ENCODE results near the gene MYH7.
A peak's percentile ranks its signal among the peaks of the same experiment; 100 is the strongest.

MYH7 gene

DNA sequence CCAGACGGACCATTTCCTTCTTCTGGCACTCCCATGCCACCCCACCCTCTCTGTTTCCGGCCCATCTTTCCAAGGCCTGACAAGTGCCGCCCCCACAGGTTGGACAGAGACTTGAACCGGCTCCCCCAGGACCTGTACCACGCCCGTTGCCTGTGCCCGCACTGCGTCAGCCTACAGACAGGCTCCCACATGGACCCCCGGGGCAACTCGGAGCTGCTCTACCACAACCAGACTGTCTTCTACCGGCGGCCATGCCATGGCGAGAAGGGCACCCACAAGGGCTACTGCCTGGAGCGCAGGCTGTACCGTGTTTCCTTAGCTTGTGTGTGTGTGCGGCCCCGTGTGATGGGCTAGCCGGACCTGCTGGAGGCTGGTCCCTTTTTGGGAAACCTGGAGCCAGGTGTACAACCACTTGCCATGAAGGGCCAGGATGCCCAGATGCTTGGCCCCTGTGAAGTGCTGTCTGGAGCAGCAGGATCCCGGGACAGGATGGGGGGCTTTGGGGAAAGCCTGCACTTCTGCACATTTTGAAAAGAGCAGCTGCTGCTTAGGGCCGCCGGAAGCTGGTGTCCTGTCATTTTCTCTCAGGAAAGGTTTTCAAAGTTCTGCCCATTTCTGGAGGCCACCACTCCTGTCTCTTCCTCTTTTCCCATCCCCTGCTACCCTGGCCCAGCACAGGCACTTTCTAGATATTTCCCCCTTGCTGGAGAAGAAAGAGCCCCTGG, 59.8 kb downstream of the MYH7 start:
- no peak overlapping the region for H3K27ac ChIP-seq (ENCODE audit: low read depth, low read length)
- peaks cover 0 to 7% (median 0%) of the 10 kb centered on the region in 5 donors for H3K4me1 ChIP-seq (ENCODE audit: control insufficient read depth in 5 of 5, insufficient read depth in 5 of 5, low read length in 5 of 5)

DNA sequence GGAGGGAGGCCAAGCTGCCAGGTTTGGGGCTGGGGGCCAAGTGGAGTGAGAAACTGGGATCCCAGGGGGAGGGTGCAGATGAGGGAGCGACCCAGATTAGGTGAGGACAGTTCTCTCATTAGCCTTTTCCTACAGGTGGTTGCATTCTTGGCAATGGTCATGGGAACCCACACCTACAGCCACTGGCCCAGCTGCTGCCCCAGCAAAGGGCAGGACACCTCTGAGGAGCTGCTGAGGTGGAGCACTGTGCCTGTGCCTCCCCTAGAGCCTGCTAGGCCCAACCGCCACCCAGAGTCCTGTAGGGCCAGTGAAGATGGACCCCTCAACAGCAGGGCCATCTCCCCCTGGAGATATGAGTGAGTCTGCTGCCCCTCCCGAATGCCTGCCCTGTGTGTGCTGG, 62.4 kb downstream of the MYH7 start:
- H3K4me1 ChIP-seq (ENCODE audit: control insufficient read depth in 5 of 5, insufficient read depth in 5 of 5, low read length in 5 of 5), result peaks cover 0 to 7% (median 0%) of the 10 kb centered on the region in 5 donors
- H3K9me3 ChIP-seq (ENCODE audit: control insufficient read depth in 5 of 5, low read length in 5 of 5), result no peaks in the 10 kb centered on the region
- H3K9ac ChIP-seq (ENCODE audit: low read length in 5 of 5), result no peak overlapping the region
- no peaks in the 10 kb centered on the region for H3K36me3 ChIP-seq (ENCODE audit: control insufficient read depth in 5 of 5, insufficient read depth in 5 of 5, low read length in 5 of 5)
- H3K4me3 ChIP-seq (ENCODE audit: low read depth in 1 of 5, low read length in 5 of 5), result no peak overlapping the region
- peaks cover 4 to 28% (median 15%) of the 10 kb centered on the region in 5 donors for H3K27me3 ChIP-seq (ENCODE audit: control insufficient read depth in 5 of 5, insufficient read depth in 4 of 5, low read length in 5 of 5)
- H3K27ac ChIP-seq (ENCODE audit: low read depth, low read length), result no peak overlapping the region

More for the DNA sequence above, 59.8 kb downstream of the MYH7 start:
- Histone ChIP-seq H3K9ac (ENCODE audit: low read length in 5 of 5) (no peak overlapping the region), H3K27me3 (ENCODE audit: control insufficient read depth in 5 of 5, insufficient read depth in 4 of 5, low read length in 5 of 5) (peaks cover 14 to 36% (median 20%) of the 10 kb centered on the region in 5 donors), H3K36me3 (ENCODE audit: control insufficient read depth in 5 of 5, insufficient read depth in 5 of 5, low read length in 5 of 5) (no peaks in the 10 kb centered on the region), H3K4me3 (ENCODE audit: low read depth in 1 of 5, low read length in 5 of 5) (no peak overlapping the region), H3K9me3 (ENCODE audit: control insufficient read depth in 5 of 5, low read length in 5 of 5) (no peaks in the 10 kb centered on the region)

DNA sequence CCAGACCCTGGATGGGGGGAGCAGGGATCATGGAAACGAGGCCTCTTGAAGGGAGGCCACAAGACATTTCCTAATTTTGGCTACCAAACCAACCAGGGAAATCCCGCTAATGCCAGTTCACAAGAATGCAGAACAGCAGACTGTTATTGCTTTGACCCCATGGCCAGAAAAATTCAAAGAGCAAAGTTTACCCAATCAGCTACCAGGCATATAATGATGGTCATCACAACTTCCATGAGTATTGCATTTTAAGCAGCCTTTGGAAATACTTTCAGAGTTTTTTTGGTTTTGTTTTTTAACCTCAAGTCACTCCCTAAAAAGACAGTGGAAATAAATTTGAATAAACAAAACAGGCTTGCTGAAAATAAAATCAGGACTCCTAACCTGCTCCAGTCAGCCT, 63.0 kb downstream of the MYH7 start, which contains the start of gene IL25:
TSS of gene IL25 (plus strand) at position 301 of the 400 bp plus-strand sequence.
- no peak within 1 kb of the TSS for H3K9ac ChIP-seq (ENCODE audit: low read length in 5 of 5)

DNA sequence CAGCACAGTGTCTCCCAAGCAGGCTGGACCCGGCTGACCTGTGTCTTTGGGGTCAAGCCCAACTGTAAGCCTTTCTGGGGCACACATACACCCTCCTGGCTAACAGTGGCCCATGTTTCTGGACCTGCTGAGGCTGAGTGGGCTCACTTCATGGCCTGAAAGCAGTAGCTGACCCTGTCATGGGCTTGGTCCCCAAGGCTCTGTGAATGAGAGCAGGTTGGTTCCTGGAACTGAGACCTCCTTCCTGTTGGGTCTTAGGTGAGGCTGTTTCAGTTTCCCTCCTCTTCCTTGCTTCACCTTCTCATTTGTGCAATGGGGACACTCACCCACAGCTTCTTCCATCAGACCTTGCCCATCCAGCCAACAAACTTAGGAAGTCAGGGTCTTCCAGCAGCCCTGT, 63.6 kb downstream of the MYH7 start:
- Histone ChIP-seq H3K27me3 (ENCODE audit: control insufficient read depth in 5 of 5, insufficient read depth in 4 of 5, low read length in 5 of 5) (peaks cover 0 to 30% (median 13%) of the 10 kb centered on the region in 5 donors), H3K9me3 (ENCODE audit: control insufficient read depth in 5 of 5, low read length in 5 of 5) (no peaks in the 10 kb centered on the region), H3K36me3 (ENCODE audit: control insufficient read depth in 5 of 5, insufficient read depth in 5 of 5, low read length in 5 of 5) (no peaks in the 10 kb centered on the region), H3K27ac (ENCODE audit: low read depth, low read length) (no peak overlapping the region), H3K4me3 (ENCODE audit: low read depth in 1 of 5, low read length in 5 of 5) (no peak overlapping the region), H3K4me1 (ENCODE audit: control insufficient read depth in 5 of 5, insufficient read depth in 5 of 5, low read length in 5 of 5) (peaks cover 0 to 9% (median under 1%) of the 10 kb centered on the region in 5 donors), H3K9ac (ENCODE audit: low read length in 5 of 5) (no peak overlapping the region)

More for the DNA sequence above, 63.0 kb downstream of the MYH7 start, which contains the start of gene IL25:
- H3K27me3 ChIP-seq (ENCODE audit: control insufficient read depth in 5 of 5, insufficient read depth in 4 of 5, low read length in 5 of 5), result peaks cover 4 to 30% (median 15%) of the 10 kb centered on the region in 5 donors
- no peaks in the 10 kb centered on the region for H3K36me3 ChIP-seq (ENCODE audit: control insufficient read depth in 5 of 5, insufficient read depth in 5 of 5, low read length in 5 of 5)
- H3K4me1 ChIP-seq (ENCODE audit: control insufficient read depth in 5 of 5, insufficient read depth in 5 of 5, low read length in 5 of 5), result peaks cover 0 to 7% (median 0%) of the 10 kb centered on the region in 5 donors
- no peak within 1 kb of the TSS for H3K4me3 ChIP-seq (ENCODE audit: low read depth in 1 of 5, low read length in 5 of 5)
- no peak within 1 kb of the TSS for H3K27ac ChIP-seq (ENCODE audit: low read depth, low read length)
- no peaks in the 10 kb centered on the region for H3K9me3 ChIP-seq (ENCODE audit: control insufficient read depth in 5 of 5, low read length in 5 of 5)

DNA sequence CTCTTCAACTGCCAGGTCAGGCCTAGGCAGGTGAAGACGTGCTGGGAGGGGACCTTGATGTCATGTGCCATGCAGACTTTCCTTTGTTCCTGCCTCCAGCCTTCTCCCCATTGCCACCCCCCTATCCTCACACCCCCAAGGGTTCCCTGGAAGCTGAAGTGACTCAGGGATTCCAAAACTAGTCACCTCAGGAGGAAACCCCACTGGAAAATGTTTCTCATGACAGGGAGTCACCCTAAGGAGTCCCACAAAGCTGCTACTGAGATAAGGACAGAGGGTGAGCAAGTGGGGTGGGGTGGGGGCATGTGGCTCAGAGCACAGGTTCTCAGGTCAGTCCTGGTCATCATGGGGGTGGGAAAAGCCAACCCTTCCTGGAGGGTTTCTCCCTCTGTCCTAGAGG, 65.2 kb downstream of the MYH7 start:
- Histone ChIP-seq H3K27me3 (ENCODE audit: control insufficient read depth in 5 of 5, insufficient read depth in 4 of 5, low read length in 5 of 5) (peaks cover 0 to 34% (median 13%) of the 10 kb centered on the region in 5 donors), H3K9ac (ENCODE audit: low read length in 5 of 5) (no peak overlapping the region), H3K27ac (ENCODE audit: low read depth, low read length) (no peak overlapping the region), H3K4me3 (ENCODE audit: low read depth in 1 of 5, low read length in 5 of 5) (no peak overlapping the region), H3K36me3 (ENCODE audit: control insufficient read depth in 5 of 5, insufficient read depth in 5 of 5, low read length in 5 of 5) (no peaks in the 10 kb centered on the region), H3K4me1 (ENCODE audit: control insufficient read depth in 5 of 5, insufficient read depth in 5 of 5, low read length in 5 of 5) (peaks cover 0 to 14% (median 13%) of the 10 kb centered on the region in 5 donors), H3K9me3 (ENCODE audit: control insufficient read depth in 5 of 5, low read length in 5 of 5) (no peaks in the 10 kb centered on the region)

DNA sequence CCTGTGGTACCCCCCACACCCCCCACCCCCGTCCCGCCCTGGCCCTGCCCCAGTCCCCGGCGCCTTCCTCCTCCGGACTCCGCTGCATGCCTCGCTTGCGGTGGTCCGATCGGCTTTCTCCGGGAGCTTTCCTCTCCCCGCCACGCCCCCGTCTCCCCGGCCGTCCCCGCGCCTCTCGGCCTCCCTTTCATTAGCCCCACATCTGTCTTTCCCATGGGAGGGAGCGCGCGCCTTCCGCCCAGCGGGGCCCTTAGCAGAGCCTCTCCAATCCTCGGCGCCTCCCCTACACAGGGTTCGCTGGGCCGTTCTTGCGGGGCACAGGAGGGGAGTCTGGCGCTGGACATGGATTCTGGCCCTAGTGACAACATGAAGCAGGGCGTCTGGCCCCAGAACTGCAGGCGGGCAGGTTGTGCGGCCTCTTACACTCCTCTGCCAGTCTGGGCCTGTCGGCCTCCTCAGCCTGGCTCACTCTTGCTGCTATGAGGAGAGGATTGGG, 69.0 kb downstream of the MYH7 start:
- peak overlapping the region in 3 of 5 donors; percentile 56 to 73 (median 61) for H3K4me3 ChIP-seq (ENCODE audit: low read depth in 1 of 5, low read length in 5 of 5)
- peak overlapping the region in 2 of 5 donors; percentile 6 to 58 for H3K9ac ChIP-seq (ENCODE audit: low read length in 5 of 5)
- peaks cover 0 to 29% (median 13%) of the 10 kb centered on the region in 5 donors for H3K27me3 ChIP-seq (ENCODE audit: control insufficient read depth in 5 of 5, insufficient read depth in 4 of 5, low read length in 5 of 5)
- H3K9me3 ChIP-seq (ENCODE audit: control insufficient read depth in 5 of 5, low read length in 5 of 5), result no peaks in the 10 kb centered on the region
- H3K4me1 ChIP-seq (ENCODE audit: control insufficient read depth in 5 of 5, insufficient read depth in 5 of 5, low read length in 5 of 5), result peaks cover 0 to 44% (median 33%) of the 10 kb centered on the region in 5 donors
- H3K36me3 ChIP-seq (ENCODE audit: control insufficient read depth in 5 of 5, insufficient read depth in 5 of 5, low read length in 5 of 5), result no peaks in the 10 kb centered on the region
- peak overlapping the region; percentile 37 for H3K27ac ChIP-seq (ENCODE audit: low read depth, low read length)

DNA sequence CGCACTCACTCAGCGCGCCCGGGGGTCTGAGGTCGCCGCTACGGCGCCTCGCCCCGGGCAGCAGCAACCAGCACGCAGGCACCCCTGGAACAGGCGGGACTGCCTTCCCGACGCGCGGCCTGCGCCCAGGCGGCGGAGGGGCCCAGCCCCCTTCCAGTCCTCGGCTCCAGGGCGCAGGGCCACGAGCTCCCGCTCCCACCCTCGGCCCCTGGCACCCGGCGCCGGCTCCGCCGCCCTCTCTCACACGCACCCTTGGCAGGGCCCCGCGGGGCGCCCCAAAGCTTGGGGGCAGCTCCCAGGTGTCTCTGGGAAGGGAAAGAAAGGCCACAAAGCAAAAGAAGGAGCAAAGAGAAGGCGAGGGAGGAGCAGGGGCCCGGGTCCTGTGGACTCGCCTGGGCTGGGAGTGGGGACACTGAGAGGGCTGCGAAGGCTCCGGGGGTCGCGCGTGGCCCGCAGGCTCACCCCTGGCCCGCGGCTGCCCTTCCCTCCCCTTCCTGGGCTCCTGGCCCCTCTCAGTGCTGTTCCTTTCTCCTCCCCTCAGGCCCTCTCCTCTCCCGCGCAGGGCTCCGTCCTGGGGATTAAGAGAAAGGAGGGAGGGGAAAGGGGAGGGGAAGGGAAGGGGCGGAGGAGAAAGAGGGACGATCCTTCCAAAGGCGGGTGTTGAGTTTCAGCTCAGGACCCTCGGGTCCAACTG, 69.6 kb downstream of the MYH7 start:
- peaks cover 0 to 25% (median 12%) of the 10 kb centered on the region in 5 donors for H3K27me3 ChIP-seq (ENCODE audit: control insufficient read depth in 5 of 5, insufficient read depth in 4 of 5, low read length in 5 of 5)
- H3K36me3 ChIP-seq (ENCODE audit: control insufficient read depth in 5 of 5, insufficient read depth in 5 of 5, low read length in 5 of 5), result no peaks in the 10 kb centered on the region
- H3K9me3 ChIP-seq (ENCODE audit: control insufficient read depth in 5 of 5, low read length in 5 of 5), result no peaks in the 10 kb centered on the region
- H3K4me3 ChIP-seq (ENCODE audit: low read depth in 1 of 5, low read length in 5 of 5), result peak overlapping the region in 4 of 5 donors; percentile 56 to 73 (median 63)
- peak overlapping the region; percentile 62 for H3K27ac ChIP-seq (ENCODE audit: low read depth, low read length)
- peaks cover 0 to 44% (median 33%) of the 10 kb centered on the region in 5 donors for H3K4me1 ChIP-seq (ENCODE audit: control insufficient read depth in 5 of 5, insufficient read depth in 5 of 5, low read length in 5 of 5)
- H3K9ac ChIP-seq (ENCODE audit: low read length in 5 of 5), result peak overlapping the region in 4 of 5 donors; percentile 34 to 69 (median 58)

DNA sequence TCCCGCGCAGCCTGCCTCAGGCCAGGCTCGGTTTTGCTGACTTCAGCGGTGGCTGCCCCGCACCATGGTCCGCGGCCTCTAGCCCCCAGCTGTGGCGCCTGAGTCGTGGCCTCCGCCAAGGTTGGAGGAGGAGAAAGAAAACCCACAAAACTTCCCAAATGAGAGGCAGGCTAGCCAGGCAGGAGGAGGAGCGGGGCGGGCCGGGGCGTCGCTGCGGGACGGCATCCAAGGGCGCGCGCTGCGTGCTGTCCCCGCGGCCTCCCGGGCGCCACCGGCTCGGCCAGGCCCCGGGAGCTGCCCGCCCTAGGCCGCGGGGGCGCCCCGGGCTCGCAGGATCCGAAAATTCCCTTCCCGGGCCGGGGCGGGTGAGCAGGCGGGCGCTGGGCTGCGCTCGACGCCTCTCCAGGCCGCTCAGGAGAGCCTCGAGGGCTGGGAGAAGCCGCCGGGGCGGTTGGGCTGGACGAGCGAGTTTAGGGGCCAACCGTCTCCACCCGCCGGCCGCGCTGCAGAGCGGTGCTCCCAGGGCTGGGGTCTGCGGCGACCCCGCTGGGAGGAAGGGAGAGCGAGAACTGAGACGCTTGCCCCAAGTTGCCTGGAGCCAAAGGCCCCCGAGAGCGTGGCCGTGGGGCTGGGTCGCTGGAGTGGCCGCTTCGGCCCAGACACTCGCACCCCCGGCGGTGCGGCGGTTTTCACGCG, 70.3 kb downstream of the MYH7 start, which contains the start of gene EFS:
TSS of gene EFS (minus strand) at position 137 of the 696 bp plus-strand sequence. CDS start 147 bp downstream, outside the sequence.
- peak within 1 kb of the TSS; percentile 56 to 73 (median 65) for H3K4me3 ChIP-seq (ENCODE audit: low read depth in 1 of 5, low read length in 5 of 5)
- H3K9me3 ChIP-seq (ENCODE audit: control insufficient read depth in 5 of 5, low read length in 5 of 5), result no peaks in the 10 kb centered on the region
- H3K27me3 ChIP-seq (ENCODE audit: control insufficient read depth in 5 of 5, insufficient read depth in 4 of 5, low read length in 5 of 5), result peaks cover 0 to 18% (median 6%) of the 10 kb centered on the region in 5 donors
- peak within 1 kb of the TSS; percentile 47 to 81 (median 69) for H3K9ac ChIP-seq (ENCODE audit: low read length in 5 of 5)
- H3K27ac ChIP-seq (ENCODE audit: low read depth, low read length), result peak within 1 kb of the TSS; percentile 70
- H3K36me3 ChIP-seq (ENCODE audit: control insufficient read depth in 5 of 5, insufficient read depth in 5 of 5, low read length in 5 of 5), result peaks cover 0 to 5% (median 2%) of the 10 kb centered on the region in 5 donors
- peaks cover 0 to 44% (median 33%) of the 10 kb centered on the region in 5 donors for H3K4me1 ChIP-seq (ENCODE audit: control insufficient read depth in 5 of 5, insufficient read depth in 5 of 5, low read length in 5 of 5)

DNA sequence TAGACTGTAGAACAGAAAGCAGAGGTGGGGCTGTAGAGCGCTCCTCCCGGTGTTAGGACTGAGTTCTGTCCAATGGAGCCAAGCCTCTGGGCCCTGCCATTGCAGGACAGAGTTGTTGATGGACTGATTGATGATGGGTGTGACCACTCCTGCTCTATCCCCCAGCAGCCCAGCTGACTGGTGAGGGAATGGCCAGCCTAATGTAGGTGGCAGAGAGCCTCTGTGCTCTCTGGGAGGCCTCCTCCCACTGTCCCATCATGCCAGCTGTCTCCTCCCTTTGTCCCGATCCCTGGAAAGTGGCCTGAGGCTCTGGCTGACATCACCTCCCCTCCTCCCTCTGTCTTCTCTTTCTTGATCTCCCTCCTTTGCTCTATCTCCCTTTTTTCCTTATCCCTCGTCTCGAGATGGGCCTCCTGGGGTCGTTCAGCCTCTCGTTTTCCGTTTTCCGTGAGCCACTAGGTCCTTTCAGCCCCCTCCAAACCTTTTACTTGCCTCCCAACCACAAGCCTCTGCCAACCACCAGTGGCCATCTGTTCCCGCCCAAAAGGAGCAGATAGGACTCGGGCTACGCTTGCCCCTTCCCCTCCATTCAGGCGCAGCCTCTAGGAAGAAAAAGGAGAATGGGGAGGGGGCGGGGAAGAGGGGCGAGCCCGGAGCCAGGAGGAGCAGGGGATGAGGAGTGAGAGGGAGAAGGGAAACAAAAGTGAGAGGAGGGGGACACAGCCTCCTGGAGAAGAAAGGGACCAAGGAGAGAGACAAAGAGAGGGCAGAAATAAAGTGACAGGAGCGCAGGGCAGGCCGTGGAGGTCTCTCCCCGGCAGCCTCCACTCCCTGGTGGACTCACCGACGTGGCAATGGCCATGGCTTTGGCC, 71.1 kb downstream of the MYH7 start:
- H3K9ac ChIP-seq (ENCODE audit: low read length in 5 of 5), result peak overlapping the region; percentile 4 to 81 (median 69)
- no peaks in the 10 kb centered on the region for H3K9me3 ChIP-seq (ENCODE audit: control insufficient read depth in 5 of 5, low read length in 5 of 5)
- peaks cover 0 to 11% (median 4%) of the 10 kb centered on the region in 5 donors for H3K36me3 ChIP-seq (ENCODE audit: control insufficient read depth in 5 of 5, insufficient read depth in 5 of 5, low read length in 5 of 5)
- H3K4me1 ChIP-seq (ENCODE audit: control insufficient read depth in 5 of 5, insufficient read depth in 5 of 5, low read length in 5 of 5), result peaks cover 0 to 44% (median 33%) of the 10 kb centered on the region in 5 donors
- H3K4me3 ChIP-seq (ENCODE audit: low read depth in 1 of 5, low read length in 5 of 5), result peak overlapping the region; percentile 56 to 73 (median 65)
- peaks cover 0 to 17% (median 4%) of the 10 kb centered on the region in 5 donors for H3K27me3 ChIP-seq (ENCODE audit: control insufficient read depth in 5 of 5, insufficient read depth in 4 of 5, low read length in 5 of 5)
- H3K27ac ChIP-seq (ENCODE audit: low read depth, low read length), result peak overlapping the region; percentile 70

Data from subcutaneous abdominal adipose tissue (tissue), 5 donors.